GM18505 (cell line): ENCODE data around the gene TRIM2.

Experiments used
- ATAC-seq: cut with Tn5 transposase; IDR thresholded peaks from one replicate; pipeline ENCODE4 v1.9.1; 2021; ENCODE audit not compliant: unreplicated experiment
- POLR2A ChIP-seq: IDR thresholded peaks from 4 replicates; pipeline ENCODE4 v1.6.1; 2011; ENCODE audit warnings: borderline replicate concordance; ENCODE audit not compliant: insufficient read depth, insufficient read length; ENCODE audit errors: extremely low read depth

TRIM2 gene

DNA sequence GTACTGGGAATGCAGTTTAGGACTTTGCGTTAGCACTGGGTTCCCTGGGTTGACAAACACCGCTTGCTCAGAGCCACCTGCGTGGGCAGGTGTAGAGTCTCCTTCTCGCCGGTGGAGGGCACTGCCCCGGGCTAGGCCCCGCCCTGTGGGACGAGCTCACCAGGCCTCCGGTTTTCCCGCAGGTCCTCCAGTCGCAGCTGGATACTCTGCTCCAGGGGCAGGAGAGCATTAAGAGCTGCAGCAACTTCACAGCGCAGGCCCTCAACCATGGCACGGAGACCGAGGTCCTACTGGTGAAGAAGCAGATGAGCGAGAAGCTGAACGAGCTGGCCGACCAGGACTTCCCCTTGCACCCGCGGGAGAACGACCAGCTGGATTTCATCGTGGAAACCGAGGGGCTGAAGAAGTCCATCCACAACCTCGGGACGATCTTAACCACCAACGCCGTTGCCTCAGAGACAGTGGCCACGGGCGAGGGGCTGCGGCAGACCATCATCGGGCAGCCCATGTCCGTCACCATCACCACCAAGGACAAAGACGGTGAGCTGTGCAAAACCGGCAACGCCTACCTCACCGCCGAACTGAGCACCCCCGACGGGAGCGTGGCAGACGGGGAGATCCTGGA is 91.0 kb downstream of the TRIM2 start:
- no peak for TF ChIP-seq POLR2A
- no peak for ATAC-seq

DNA sequence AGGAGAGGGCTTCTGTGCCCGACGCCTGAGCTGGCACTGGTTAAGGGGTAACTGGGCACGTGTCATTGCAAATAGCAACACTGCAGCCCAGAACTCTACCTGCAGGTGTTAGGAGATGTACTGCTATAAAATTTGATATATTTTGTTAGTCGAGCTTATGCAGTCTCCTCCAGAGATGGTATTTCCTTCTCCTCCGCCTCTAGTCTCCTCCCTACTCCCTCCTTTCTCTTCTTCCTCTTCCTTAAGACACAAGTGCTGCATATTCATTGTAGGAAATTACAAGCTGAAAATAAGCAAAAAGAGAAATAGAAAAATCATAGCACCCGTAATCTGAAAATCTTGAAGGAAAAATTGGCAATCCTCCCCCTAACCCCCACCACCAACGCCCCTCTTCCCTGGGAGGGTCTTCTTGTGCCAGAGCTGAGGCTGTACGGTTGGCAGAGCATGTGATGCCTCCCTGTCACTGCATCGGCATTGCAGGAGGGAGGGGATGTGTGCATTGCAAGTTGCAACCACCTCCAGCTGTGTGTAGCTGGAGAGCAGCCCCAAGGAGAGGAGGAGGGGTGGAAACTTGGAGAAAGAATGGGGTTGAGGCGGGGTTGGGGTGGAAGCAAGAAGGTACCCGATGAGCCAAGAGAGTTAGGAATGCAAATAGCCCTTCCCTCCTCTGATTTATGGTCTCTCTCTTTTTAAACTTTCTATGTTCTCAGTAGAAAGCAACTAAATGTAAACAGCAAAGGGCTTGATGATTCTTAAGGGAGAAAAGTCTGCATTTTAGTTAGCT is 92.0 kb downstream of the TRIM2 start:
- TF ChIP-seq POLR2A = no peak
- ATAC-seq = no peak

DNA sequence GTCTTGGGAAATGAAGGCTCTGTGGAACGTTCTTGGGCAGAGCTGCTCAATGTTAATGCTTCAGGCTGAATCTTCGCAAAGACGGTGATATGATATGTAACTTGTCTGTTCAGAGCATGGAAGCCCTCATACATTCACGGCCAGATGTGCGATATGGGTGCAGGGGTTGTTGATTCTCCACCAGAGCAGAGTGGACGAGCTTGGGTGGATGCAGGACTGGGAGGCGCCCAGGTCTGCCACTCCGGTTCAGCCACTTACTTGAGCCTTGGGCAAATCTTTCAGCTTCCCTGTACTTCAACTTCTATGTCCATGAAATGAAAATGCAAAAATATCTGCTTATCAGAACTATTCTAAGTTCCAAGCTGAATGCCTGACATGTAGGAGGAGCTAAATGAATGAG is 92.9 kb downstream of the TRIM2 start:
- ATAC-seq = no peak
- TF ChIP-seq POLR2A = no peak

DNA sequence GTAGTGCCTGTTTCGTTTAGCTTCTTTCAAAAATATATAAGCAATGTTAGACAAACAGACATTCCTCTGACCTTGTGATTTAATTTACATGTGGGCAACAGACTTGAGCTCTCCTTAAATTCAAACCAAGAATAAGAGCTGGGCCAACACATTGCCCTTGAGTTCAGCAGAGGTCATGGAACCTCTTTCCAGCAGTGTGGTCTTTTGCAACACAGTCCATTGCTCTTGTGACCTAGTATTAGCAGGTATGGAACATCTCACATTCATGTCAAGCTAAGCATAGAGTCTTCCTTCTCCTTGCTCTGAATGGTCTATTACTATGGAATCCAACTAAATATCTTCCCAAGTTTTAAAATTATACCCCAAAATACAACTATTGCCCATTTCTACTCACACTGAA is 106.5 kb downstream of the TRIM2 start:
- no peak for ATAC-seq

DNA sequence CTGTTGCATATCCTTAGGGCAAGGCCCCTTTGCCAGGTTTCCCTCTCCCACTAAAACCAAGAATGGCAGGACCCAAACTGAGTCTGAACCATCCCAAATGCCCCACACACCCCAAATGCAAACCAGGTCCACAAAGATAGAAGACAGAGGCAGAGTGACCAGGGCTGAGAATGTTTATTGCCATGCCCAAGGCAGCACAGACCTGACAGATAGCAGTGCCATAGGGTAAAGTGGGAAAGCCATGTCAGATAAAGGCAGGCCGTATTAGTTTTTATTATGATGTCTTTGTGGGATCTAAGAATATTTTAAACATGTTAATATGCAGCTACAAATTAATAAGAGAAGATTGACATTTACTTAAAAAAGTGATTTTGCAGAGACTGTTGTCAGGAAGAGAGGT is 110.7 kb downstream of the TRIM2 start:
- no peak for TF ChIP-seq POLR2A
- ATAC-seq = no peak

More for the DNA sequence above, 106.5 kb downstream of the TRIM2 start:
- no peak for TF ChIP-seq POLR2A

DNA sequence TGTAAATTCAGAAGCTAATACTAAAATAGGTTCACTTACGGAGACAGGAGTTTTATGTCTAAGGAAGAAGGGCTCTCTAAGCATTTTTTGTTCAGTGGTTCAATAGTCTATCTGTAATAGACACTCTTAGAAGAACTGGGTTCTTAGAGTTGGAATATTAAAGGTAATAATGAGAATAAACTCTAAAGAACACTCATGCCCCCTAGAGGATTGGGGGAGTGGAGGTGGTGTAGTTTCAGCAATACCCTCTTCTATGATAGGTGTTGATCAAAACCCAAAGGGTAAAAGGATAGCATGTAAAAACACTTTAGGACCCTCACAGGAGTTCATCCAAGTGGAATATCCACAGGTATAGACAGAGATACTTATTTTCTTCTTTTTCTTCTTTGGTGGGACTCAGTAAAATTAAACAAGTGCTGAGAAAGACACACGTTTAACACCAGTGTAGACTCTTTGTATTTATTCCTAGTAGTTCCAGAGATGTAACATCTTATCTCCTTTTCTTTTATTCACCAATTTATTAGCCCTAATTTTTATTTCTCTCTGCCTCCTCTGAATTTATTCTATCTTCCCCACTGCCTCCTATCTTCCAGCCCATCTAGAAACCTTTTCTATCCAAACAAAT is 114.6 kb downstream of the TRIM2 start:
- TF ChIP-seq POLR2A = no peak
- ATAC-seq = peak; percentile 56

DNA sequence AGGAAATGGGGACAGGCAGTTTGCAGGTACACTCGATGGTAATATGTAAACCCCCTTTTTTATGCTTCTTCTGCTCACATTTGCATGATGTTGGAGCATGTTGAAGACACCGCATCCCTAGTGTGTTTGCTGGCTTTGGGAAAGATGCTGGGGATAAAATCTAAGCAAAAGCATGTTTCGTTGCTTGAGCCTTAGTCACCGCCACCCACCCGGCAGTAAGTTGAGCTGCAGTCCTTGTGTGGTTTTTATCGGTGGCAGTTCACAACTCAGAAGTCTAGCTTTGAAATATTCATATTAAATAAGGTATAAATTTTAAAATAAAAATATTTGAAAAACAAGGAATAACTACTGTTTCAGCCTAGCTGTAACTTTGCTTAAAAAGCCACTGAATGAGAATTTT is 118.5 kb downstream of the TRIM2 start:
- no peak for ATAC-seq
- TF ChIP-seq POLR2A = no peak

DNA sequence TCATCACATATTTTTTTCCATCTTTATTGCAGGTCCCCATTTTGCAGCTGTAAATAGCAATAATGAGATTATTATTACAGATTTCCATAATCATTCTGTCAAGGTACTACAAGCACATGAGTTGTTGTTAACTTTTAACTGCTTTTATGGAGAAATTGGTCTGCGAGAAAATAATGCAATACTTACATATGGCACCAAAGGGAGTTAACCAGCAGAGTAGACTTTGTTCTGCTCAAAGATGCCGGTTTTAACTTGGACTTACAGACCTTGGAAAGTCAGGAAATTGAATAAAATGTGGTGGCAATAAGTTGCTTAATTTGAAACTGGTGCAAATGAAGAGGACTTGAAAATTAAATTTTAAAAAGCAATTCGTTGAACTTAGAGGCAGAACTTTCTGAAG is 119.8 kb downstream of the TRIM2 start:
- TF ChIP-seq POLR2A = no peak
- ATAC-seq = no peak

DNA sequence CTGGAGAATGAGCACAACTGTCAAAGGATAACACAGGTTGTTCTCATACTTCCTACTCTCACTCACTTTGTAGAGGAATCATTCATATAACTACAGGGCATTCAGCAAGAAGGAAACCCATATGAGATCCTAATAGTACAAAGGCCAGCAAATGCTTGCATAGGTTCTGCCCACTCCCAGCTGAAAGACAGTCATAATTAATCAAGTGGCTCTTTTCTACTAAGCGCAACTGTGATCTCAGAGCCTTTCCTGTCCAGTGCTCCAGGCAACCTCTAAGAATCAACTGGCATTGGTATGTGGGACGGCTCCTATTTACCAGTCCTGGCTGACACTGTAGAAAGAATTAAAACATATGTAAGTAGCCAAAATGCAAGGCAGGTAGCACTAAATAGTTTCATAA is 121.3 kb downstream of the TRIM2 start:
- TF ChIP-seq POLR2A = no peak
- ATAC-seq = no peak

DNA sequence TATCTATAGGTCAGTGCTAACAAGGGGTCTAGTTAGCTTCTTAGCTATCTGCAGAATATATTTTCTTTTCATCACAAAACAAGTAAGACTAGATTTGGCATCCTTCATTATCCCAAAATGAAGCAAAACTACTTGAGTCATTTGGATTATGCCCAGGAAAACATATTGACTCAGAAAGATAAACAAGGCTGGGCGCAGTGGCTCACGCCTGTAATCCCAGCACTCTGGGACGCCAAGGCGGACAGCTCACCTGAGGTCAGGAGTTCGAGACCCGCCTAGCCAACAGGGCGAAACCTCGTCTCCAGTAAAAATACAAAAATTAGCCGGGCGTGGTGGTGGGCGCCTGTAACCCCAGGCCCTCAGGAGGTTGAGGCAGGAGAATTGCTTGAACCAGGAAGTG is 122.3 kb downstream of the TRIM2 start:
- no peak for ATAC-seq
- no peak for TF ChIP-seq POLR2A

DNA sequence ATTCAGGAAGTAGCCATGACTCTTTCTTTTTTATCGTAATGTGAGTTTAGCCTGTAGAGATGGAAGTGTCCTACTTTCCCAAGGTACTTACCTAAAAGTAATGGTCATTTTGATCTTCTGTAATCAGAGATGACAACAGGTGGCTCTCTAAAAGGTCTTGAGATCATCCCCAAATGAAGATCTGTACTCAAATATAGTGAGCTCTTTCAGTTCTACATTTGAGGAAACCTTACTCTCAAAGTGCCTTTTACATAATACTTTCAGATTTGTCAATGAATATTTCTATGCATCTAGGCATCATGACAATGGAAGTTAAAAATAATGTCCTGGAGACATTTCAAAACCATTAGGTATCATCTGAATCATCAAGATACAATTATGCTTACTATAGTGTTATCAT is 123.0 kb downstream of the TRIM2 start:
- ATAC-seq = no peak
- no peak for TF ChIP-seq POLR2A

DNA sequence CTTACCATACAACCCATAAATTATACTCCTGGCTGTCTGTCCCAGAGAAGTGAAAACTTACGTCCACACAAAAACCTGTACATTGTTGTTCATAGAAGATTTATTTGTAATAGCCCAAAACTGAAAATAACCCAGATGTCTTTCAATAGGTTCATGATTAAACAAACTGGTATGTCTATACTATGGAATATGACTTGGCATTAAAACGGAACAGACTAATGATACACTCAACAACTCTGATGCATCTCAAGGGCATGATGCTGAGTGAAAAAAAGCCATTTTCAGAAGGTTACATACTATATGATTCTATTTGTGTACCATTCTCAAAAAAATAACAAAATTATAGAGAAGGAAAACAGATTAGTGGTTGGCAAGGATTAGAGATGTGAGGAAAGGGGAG is 128.7 kb downstream of the TRIM2 start:
- no peak for TF ChIP-seq POLR2A
- ATAC-seq = no peak

DNA sequence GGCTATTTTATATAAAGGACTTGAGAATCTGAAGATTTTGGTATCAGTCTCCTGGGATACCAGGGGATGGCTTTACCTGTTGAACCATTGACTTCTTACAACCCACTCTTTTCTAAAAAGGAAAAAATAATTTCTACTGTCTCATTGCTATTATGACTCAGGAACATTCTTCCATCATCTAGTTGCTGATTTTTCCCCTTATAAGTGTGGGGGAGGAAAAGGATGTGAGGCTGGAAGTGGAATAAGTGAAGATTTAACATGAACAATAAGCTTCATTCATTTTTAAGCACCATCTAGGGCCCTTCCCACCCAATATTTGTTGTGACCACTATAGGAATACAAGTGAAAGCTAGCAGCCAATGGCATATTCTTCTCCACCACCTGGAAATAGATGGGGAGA is 129.6 kb downstream of the TRIM2 start:
- ATAC-seq = no peak
- no peak for TF ChIP-seq POLR2A

DNA sequence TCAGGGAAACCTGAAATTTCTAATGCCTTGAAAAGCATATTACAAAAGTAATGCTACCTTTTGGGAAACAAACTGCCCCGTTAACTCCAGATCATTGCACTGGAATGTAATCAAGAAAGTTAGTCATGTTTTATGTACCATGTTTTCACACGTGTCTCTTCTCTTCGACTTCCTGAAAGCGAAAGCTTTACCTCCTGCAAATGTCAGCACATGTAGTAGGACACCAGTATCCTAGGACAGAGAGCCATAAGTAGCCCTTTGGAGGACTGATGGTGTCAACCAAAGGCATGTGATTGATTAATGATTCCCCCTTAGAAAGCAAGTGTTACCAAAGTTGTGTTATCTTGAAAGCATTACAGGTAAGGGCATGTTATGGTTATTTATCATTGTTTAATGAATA is 131.4 kb downstream of the TRIM2 start:
- ATAC-seq = no peak
- no peak for TF ChIP-seq POLR2A
